ENCODE measurements around the gene CDX2.
"Not testable (repeated sequence)": the region's sequence is repeated elsewhere in the genome, so short reads cannot be mapped to it uniquely, and the experiment has no call there.

The CDX2 gene

DNA sequence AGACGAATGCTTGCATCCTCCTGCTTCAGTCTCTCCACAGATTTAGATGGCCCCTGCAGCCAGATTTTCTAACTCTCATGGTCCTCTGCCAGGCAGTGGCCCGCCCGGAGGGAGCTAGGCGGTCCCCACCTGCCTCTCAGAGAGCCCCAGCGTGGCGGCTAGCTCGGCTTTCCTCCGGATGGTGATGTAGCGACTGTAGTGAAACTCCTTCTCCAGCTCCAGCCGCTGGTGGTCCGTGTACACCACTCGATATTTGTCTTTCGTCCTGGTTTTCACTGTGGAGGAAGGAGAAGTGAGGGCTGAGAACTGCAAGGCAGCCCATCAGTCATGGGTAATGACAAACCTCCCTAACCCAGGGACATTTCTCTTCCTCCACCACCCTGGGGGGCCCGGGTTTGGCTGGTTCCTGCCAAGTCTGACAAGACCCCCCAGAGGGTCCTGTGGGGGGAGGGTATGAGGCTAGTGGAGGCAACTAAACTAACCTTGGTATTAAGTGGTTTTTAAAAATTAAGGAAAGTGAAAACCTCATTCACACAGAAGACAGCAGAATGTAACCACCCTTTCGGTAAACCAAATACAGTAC lies 4.3 kb downstream of the CDX2 start:
- no peak for DNase-seq

GRCh38 chr13:27964206-27964605 lies 4.9 kb downstream of the CDX2 start:
- DNase-seq: not testable (repeated sequence)

GRCh38 chr13:27963491-27963890 lies 5.6 kb downstream of the CDX2 start:
- DNase-seq: no peak

DNA sequence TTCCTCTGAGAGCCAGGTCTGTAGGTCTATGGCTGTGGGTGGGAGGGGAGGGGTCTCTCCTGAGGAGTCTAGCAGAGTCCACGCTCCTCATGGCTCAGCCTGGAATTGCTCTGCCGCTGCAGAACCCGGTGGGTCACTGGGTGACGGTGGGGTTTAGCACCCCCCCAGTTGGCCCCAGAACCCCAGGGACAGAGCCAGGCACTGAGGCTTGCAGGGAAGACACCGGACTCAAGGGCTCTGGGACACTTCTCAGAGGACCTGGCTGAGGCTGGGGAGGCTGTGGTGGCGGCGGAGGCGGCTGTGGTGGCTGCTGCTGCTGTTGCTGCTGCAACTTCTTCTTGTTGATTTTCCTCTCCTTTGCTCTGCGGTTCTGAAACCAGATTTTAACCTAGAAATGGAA lies 6.1 kb downstream of the CDX2 start:
- DNase-seq: no peak

DNA sequence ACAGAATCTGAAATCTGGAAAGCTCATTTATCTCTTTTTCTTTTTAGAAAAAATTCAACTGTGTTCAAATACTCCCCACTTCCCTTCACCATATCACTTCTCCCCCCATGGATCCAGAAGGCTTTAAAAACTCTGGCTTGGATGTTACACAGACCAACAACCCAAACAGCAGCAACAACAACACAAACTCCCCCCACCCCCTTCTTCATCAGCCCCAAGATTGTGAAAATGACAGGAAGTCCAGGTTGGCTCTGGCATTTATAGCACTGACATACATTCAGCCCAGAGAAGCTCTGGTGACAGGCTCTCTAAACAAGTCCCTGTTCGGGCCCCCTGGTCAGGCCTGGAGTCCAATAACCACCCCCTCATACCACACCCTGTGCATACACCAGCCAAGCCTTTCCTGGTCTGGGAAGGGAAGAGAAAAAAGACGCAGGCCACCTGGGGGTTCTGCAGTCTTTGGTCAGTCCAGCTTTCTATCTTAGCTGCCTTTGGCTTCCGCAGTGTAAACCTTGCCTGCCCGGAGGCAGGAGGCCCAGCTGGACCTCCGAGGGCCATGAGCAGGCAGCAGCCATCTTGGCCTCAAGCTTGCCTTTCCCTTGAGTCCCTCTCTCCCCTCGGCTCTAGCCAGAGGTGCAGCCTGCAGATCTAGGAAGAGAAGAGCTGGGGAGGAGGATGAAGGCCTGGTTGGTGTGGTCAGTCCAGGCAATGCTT lies 6.8 kb downstream of the CDX2 start:
- DNase-seq: no peak

GRCh38 chr13:27961227-27962085 lies 7.7 kb downstream of the CDX2 start:
- DNase-seq: no peak

GRCh38 chr13:27960362-27961226 lies 8.5 kb downstream of the CDX2 start:
- DNase-seq: peak; percentile 3

GRCh38 chr13:27959976-27960361 lies 9.1 kb downstream of the CDX2 start:
- no peak for DNase-seq

- DNase-seq: no peak
Measured at GRCh38 chr13:27956576-27957300, 12.4 kb downstream of the CDX2 start.

DNA sequence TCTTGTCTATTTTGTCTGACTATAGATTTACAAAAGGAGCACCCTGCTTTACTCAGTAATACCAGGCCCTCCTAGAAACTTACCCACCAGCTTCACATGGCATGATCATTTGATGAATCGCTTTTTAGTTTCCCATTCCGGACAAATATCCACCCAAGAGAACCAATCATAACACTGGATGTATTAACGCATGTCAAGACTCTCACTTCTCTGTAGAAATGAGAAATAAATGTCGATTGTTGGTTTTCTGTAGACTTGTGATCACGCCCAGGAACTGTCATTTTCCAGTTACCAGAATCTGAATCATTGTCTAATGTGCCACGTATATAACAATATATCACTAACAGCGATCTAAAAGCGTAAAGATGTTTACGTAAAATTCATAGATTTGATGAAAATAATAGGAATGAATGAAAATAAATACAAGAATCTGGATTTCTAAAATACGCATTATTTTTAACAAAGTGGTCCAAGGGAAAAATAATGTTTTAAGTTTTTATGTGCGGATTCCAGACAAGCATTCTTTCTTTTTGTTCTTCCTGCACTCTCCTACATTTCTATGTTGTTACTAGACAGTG lies 14.0 kb downstream of the CDX2 start:
- DNase-seq: no peak

DNA sequence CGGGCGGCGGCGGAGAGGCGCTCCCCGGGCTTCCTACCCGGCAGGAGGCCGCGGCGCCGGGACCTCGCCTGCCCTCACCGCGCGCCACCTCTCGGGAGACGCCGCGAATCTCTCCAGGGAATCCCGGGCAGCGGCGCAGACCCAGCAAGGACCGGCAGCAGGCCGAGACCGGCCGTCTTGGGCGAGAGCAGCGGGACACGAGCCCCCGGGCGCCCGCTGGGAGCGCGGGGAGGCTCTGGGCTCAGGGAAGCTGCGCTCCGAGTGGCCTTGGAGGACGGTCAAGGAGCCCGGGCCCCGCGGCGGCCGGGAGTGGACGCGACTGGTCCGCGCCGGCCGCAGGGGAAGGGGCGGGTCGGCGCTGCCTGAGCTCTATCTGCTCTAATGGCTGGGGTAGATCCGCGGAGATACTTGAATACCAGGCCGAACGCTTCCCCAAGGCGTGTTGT lies 14.7 kb downstream of the CDX2 start:
- no peak for DNase-seq

GRCh38 chr13:27953676-27954405 lies 15.3 kb downstream of the CDX2 start:
- peak; percentile 39 for DNase-seq

GRCh38 chr13:27952876-27953675 lies 16.0 kb downstream of the CDX2 start:
- DNase-seq: no peak

- no peak for DNase-seq
Measured at GRCh38 chr13:27942972-27943371, 26.1 kb downstream of the CDX2 start.

DNA sequence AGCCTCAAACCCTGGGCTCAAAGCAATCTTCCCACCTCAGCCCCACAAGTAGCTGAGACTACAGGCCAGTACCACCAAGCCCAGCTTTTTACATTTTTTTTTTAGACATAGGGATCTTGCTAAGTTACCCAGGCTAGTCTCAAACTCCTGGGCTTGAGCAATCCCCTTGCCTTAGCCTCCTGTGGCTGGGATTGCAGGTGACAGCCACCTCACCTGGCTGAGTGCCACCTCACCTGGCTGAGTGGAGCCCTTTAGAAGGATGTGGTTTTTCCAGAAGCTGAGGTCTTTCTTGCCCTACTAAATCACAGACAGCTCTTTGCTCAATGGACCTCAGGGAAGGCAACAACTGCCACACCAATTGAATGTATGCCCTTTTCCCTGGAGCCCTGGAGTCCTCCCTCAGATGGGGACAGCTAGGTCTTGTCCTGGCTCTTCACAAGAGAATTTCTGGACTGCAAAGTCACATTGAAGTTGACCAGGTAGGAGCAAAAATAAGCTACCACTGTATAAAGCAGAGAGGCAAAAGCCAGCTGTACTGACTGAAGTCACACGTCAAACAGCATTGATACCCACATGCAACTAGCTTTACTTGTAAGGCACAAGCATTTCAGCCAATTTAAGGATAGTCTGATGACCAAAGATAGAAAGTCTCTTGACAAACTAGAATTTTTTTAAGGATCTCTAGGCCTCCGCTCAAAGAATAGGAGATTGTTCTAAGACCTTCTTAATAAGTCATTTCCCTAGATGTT lies 35.4 kb downstream of the CDX2 start:
- no peak for DNase-seq

DNA sequence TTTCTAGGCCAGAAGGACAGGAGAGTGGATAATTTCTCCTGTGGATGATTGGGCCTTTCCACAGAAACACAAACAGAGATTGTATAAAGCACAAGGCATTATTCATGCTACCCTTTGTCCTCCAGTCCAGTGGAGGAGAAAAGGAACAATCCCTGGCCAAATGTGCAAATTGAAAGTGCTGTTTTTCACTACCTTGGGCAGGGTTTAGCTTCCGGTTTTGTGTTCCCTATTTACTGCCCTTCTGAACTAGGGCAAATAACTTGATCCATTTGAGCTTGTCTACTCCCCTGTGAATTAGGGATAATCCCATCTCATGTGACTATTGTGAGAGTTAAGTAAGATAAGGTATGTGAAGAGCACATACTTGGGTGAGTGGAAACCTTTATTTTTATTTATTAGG lies 36.0 kb downstream of the CDX2 start:
- DNase-seq: no peak

DNA sequence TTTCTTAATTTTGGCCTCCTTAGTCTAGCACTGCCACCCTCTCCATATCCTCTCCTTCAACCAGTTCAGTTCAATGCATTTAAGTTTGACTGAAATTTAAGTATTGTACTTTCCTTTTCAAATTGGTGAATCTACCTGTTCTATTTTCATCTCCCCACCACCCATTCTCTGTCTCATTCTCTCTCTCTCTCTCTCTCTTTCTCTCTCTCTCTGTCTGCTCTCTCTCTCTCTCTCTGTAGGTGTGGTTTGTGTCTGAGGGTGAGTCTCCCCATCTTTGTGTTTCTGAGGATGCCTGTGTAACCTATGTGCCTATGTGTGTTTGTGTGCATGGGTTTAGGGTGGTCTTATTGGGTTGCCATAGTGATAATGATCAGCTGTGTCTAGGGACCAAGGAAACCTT lies 39.2 kb downstream of the CDX2 start:
- DNase-seq: no peak

DNA sequence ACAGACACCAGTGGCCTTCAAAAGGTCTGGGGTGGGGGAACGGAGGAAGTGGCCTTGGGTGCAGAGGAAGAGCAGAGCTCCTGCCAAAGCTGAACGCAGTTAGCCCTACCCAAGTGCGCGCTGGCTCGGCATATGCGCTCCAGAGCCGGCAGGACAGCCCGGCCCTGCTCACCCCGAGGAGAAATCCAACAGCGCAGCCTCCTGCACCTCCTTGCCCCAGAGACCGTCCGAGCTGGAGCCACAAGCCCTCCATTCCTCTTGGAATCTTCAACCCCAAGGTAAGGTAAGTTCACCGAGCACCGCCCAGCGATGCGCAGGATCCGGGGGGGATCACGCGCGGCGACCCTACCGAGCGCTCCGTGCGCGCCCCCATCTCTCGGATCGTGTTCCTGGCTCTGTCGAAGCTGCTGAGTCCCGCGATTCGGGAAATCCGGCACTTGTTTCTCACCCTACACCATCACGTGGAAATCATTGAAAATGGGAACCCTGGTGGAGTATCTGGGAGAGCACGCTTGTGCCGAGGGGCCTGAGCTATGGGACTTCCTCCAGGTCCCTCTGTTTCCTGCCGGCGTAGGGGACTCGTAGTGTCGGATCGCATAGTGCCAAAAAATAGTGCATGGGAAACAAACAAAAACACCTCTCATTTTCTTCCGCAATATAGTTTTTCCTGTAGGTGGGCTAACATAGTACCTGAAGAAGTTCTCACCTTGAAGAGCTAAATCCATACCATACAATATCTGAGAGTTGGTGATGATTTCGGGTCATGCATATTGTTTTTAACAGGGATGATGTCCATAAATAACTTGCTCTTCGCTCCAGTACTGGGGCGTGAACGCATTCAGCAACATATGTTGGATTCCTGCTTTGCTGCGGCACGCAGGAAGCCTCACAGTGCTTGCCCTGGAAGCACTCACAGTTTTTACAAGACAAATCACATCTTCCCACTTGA lies 40.0 kb downstream of the CDX2 start:
- DNase-seq: no peak
